Measurements from ENCODE around the gene TNFAIP6. TPM values are rescaled to one million over a fixed set of nuclear protein-coding genes. Genes with fewer than 3 reads are reported as not detected.

The TNFAIP6 gene
- total RNA-seq, 1 experiment from 2014 or later, result 0.28 TPM

DNA sequence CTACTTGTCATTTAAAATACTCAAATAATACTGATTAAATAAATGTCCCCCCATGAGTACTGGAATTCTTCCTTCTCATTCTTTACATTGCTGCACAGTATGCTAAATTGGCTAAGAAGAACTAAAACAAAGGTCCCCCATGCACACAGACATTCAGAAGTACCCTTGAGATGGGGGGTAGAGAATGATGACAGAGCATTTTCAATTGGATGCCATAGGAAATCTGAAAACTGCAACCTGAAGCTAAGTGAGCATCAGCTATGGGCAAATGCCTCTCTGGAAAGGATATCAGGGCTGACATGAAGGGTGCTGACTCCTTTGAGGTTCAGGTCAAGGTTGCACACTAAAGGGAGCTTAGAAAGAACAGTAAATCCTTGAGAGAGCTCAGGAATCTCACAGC, 10.1 kb upstream of the TNFAIP6 start:
- DNase-seq, result no peak
- no peaks in the 10 kb centered on the region for H3K27me3 ChIP-seq (ENCODE audit: control insufficient read depth, insufficient read depth, low read length)
- H3K36me3 ChIP-seq (replicated peaks; ENCODE audit: control insufficient read depth, insufficient read depth, low read length), result no peaks in the 10 kb centered on the region

DNA sequence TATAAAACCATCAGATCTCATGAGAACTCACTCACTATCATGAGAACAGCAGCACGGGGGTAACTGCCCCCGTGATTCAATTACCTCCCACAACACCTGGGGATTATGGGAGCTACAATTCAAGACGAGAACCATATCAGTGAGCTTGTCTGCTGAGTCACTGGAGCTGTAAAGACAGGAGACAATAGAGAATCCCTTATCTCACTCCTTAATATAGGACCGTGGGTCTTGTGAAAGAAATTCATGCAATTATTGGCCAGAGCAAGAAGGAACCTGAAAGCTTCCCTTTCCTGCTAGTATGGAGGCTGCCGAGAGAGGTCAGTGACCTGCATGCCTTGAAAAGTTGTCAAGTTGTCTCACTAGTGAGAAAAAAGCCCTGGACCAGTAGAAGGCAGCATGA, 9.5 kb upstream of the TNFAIP6 start:
- Histone ChIP-seq H3K4me3 (ENCODE audit: insufficient read depth, low read depth, low read length) (no peak overlapping the region), H3K36me3 (replicated peaks; ENCODE audit: control insufficient read depth, insufficient read depth, low read length) (no peaks in the 10 kb centered on the region)
- DNase-seq, result no peak

More for the DNA sequence above, 10.1 kb upstream of the TNFAIP6 start:
- H3K4me3 ChIP-seq (ENCODE audit: insufficient read depth, low read depth, low read length), result no peak overlapping the region

DNA sequence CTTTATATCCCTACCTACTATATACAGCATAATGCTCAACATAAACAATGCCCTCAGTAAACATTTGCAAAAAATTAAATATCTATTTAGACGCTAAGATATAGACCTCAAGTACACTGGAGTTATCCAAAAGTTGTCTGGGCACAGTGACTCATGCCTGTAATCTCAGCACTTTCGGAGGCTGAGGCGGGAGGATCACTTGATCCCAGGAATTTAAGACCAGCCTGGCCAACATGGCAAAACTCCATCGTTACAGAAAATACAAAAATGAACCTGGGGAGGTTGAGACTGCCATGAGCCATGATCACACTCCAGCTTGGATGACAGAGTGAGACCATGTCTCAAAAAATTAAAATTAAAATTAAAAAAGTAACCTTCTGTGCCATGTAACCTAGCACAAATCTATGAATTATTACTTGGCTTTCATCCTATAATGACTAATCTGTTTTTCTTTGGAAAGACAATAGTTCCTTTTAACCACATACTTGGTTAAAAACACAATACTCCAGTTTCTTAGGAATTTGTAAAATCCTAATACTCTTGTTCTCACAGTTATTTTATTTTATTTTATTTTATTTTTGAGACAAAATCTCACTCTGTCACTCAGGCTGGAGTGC, 6.7 kb upstream of the TNFAIP6 start:
- DNase-seq, result no peak
- H3K36me3 ChIP-seq (replicated peaks; ENCODE audit: control insufficient read depth, insufficient read depth, low read length), result no peaks in the 10 kb centered on the region
- H3K4me3 ChIP-seq (ENCODE audit: insufficient read depth, low read depth, low read length), result no peak overlapping the region
- no peaks in the 10 kb centered on the region for H3K27me3 ChIP-seq (ENCODE audit: control insufficient read depth, insufficient read depth, low read length)

More for the DNA sequence above, 9.5 kb upstream of the TNFAIP6 start:
- no peaks in the 10 kb centered on the region for H3K27me3 ChIP-seq (ENCODE audit: control insufficient read depth, insufficient read depth, low read length)

DNA sequence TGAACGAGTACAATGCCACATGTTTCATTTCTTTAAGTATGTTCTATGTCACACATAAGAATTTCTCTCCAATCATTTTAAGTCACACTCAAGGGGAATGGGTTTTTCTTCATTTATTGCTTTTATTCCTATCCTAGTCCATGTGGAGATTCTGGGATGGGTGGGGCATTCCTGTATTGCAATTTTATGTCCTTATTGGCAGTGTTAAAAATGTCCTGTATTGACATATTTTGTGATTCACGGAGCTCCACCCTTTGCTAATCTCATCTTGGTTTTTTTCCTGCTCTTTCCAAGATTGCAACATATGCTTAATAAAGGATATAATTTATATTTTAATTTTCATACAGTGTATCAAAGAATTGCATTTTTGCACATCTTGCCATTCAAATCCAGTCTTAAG, 3.4 kb upstream of the TNFAIP6 start:
- Histone ChIP-seq H3K4me3 (ENCODE audit: insufficient read depth, low read depth, low read length) (no peak overlapping the region), H3K36me3 (replicated peaks; ENCODE audit: control insufficient read depth, insufficient read depth, low read length) (no peaks in the 10 kb centered on the region), H3K27me3 (ENCODE audit: control insufficient read depth, insufficient read depth, low read length) (no peaks in the 10 kb centered on the region)
- no peak for DNase-seq

DNA sequence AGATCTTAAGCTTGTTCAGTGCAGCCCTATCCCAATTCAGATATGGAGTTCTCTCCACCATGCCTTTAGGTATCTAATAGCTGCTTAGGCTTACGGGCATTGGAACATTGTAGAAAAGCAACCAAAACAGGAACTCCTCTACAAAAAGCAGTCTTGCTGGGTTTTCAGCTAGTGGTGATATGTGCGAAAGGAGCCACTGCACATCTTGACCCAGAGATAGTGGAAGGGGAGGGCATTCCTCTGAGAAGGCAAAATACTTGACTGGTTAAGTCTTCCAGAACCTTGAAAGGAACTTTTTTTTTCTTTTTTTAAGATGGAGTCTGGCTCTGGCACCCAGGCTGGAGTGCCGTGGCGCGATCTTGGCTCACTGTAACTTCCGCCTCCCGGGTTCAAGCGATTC, 2.6 kb upstream of the TNFAIP6 start:
- no peaks in the 10 kb centered on the region for H3K36me3 ChIP-seq (replicated peaks; ENCODE audit: control insufficient read depth, insufficient read depth, low read length)
- no peak overlapping the region for H3K4me3 ChIP-seq (ENCODE audit: insufficient read depth, low read depth, low read length)
- DNase-seq, result no peak
- no peaks in the 10 kb centered on the region for H3K27me3 ChIP-seq (ENCODE audit: control insufficient read depth, insufficient read depth, low read length)

DNA sequence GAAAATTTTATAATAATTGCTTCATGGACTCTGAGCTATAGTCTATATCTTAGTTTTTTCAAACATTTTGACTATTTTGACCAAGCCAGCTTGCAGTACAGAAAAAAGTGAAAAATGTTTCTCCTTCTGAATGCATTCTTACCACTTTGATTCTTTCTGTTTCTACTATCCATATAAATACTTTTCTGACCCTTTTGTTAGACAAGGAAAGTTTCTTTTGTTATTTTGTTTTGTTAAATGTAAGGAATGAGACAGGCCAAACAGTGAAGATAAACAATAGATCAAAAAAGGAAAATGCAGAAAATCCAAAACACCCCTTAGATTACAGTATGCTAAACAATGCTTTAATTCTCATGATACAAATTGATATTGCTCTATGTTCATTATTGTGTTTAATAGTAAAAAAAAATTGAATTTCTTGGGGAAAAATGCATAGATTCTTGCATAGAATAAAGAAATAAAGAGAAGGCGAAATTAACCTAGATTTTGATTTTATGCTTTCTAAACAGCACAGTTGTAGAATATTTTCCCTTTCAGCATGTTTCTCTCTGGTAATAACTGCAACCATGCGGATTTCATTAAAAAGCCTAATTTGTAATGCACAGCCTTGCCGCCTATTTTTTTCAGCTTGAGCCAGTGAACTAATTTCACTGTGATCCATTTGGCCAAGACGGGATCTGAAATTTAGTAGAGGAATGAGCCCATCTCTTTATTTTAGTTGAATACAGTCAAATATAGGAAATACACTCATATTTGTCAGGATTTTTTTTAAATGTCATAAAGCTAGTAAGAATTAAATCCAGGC, 976 bp downstream of the TNFAIP6 start:
- no peak overlapping the region for H3K4me3 ChIP-seq (ENCODE audit: insufficient read depth, low read depth, low read length)

DNA sequence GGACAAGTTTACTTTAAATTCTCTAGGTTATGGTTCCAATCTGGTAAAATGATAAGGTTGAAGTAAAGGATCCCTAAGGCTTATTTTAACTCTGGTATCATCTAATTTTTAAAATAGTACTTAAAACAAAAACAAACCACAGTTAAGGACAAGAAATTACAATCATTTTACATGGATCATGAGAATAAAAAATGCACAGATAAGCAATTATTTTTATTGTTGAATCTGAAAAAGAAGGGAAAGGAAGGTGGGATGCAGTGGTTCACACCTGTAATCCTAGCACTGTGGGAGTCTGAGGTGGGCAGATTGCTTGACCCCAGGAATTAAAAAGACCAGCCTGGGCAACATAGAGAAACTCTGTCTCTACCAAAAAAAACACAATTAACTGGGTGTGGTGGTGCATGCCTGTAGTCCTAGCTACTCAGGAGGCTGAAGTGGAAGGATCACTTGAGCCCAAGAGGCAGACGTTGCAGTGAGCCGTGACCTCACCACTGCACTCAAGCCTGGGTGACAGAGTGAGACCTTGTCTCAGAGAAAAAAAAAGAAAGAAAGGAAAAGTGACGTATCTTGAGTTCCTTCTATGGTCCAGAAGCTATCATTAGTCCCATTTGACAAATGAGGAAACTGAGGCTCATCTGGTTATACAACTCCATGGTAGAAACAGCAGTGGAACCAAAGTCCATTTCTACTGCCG, 2.5 kb downstream of the TNFAIP6 start:
- H3K36me3 ChIP-seq (replicated peaks; ENCODE audit: control insufficient read depth, insufficient read depth, low read length), result no peaks in the 10 kb centered on the region
- H3K27me3 ChIP-seq (ENCODE audit: control insufficient read depth, insufficient read depth, low read length), result no peaks in the 10 kb centered on the region
- DNase-seq, result no peak

More for the DNA sequence above, 976 bp downstream of the TNFAIP6 start:
- no peak for DNase-seq
- H3K36me3 ChIP-seq (replicated peaks; ENCODE audit: control insufficient read depth, insufficient read depth, low read length), result no peaks in the 10 kb centered on the region
- H3K27me3 ChIP-seq (ENCODE audit: control insufficient read depth, insufficient read depth, low read length), result no peaks in the 10 kb centered on the region

DNA sequence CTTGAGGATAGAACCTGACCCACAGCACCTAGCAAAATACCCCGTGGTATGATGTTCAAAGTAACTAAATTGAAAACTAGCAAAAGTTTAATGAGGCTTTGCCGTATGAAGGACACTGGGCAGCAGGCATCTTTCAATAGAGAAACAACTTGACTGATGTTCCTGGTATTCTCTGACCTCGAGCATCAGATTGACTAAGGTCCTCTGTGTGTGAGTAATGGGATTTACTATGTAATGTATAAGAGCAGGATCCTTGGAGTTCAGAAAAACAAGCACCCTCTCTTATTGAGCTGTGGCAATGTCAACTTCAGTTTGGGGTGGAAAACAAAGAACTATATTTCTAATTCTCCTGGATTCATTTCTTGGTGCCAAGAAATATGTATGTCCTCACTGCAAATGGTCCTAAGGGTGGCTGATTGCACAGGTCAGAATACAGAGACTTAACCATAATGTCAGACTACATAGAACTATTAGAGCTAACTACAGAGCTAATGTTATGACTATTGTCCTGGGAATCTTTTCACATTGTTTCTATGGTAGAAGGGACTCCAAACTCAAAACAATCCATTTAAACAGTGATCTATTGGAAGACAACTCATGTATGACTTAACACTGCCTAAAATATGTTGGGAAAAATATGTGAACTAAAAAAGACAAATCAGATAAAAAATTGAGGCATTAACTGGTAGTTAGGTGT, 4.4 kb downstream of the TNFAIP6 start:
- no peaks in the 10 kb centered on the region for H3K27me3 ChIP-seq (ENCODE audit: control insufficient read depth, insufficient read depth, low read length)
- DNase-seq, result no peak
- no peaks in the 10 kb centered on the region for H3K36me3 ChIP-seq (replicated peaks; ENCODE audit: control insufficient read depth, insufficient read depth, low read length)
- H3K4me3 ChIP-seq (ENCODE audit: insufficient read depth, low read depth, low read length), result no peak overlapping the region

More for the DNA sequence above, 2.5 kb downstream of the TNFAIP6 start:
- no peak overlapping the region for H3K4me3 ChIP-seq (ENCODE audit: insufficient read depth, low read depth, low read length)

DNA sequence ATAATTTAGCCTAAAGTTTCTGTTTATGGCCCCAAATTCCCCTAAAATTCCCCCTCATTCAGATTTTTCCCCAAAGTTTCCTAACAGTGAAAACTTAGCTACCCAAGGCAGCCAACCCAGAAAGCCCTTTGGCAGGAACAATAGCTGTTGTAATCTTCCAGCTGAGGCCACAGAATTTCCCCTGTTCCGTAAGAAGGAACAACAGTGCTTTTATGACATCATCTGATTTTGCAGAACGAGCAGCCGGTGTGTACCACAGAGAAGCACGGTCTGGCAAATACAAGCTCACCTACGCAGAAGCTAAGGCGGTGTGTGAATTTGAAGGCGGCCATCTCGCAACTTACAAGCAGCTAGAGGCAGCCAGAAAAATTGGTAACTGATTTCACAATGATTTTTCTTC, 6.3 kb downstream of the TNFAIP6 start:
- no peaks in the 10 kb centered on the region for H3K27me3 ChIP-seq (ENCODE audit: control insufficient read depth, insufficient read depth, low read length)
- no peak overlapping the region for H3K4me3 ChIP-seq (ENCODE audit: insufficient read depth, low read depth, low read length)
- H3K36me3 ChIP-seq (replicated peaks; ENCODE audit: control insufficient read depth, insufficient read depth, low read length), result no peaks in the 10 kb centered on the region
- no peak for DNase-seq

DNA sequence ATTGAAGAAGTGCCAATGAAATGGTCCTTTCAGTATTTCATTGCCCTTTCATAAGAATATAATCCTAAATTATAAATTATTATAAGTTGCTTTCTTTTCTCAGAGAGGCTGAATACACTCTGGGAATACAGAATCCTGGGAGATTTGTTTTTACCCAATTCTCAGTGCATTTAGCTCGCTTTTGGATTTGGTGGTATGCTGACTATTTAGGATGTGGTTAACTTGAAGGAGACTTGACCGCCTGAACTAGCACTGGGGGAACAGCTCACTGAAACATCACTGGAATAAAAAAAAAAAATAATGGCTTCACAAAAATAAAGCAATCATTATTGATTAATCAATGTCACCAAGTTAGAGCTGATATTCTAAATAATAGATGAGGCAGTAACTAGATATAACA, 10.2 kb downstream of the TNFAIP6 start:
- H3K36me3 ChIP-seq (replicated peaks; ENCODE audit: control insufficient read depth, insufficient read depth, low read length), result no peaks in the 10 kb centered on the region
- DNase-seq, result no peak
- H3K4me3 ChIP-seq (ENCODE audit: insufficient read depth, low read depth, low read length), result no peak overlapping the region
- no peaks in the 10 kb centered on the region for H3K27me3 ChIP-seq (ENCODE audit: control insufficient read depth, insufficient read depth, low read length)

DNA sequence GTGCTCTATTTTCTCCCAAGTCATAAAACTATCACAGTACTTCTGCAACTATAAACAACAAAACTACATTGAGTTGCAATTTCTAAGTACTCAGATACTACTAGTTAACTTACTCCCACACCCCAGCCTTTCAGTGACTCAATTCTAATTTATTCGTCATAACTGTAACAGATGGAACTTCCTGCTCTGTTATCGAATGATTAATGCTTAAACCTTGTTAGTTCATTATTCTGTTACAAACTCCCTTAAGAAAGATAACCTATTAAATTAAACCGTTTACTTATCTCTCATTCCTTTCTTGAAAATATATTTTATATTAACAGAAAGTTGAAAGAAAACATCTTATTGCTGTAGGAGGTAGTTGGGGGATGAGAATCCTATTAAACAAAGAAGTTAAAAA, 17.0 kb downstream of the TNFAIP6 start:
- no peaks in the 10 kb centered on the region for H3K36me3 ChIP-seq (replicated peaks; ENCODE audit: control insufficient read depth, insufficient read depth, low read length)
- no peak overlapping the region for H3K4me3 ChIP-seq (ENCODE audit: insufficient read depth, low read depth, low read length)
- no peaks in the 10 kb centered on the region for H3K27me3 ChIP-seq (ENCODE audit: control insufficient read depth, insufficient read depth, low read length)
- no peak for DNase-seq

DNA sequence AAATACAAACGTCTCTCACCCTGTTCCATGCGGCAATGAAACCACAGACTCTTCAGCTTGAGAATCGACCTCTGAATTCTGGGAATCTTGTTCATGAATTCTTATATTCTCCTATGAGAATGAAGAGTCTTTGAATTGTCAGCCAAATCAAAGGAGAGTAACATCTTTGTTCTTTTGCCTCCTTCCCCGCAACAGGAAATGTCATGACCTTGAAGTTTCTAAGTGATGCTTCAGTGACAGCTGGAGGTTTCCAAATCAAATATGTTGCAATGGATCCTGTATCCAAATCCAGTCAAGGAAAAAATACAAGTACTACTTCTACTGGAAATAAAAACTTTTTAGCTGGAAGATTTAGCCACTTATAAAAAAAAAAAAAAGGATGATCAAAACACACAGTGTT, 21.8 kb downstream of the TNFAIP6 start:
- H3K4me3 ChIP-seq (ENCODE audit: insufficient read depth, low read depth, low read length), result no peak overlapping the region
- no peaks in the 10 kb centered on the region for H3K27me3 ChIP-seq (ENCODE audit: control insufficient read depth, insufficient read depth, low read length)
- H3K36me3 ChIP-seq (replicated peaks; ENCODE audit: control insufficient read depth, insufficient read depth, low read length), result no peaks in the 10 kb centered on the region
- no peak for DNase-seq

DNA sequence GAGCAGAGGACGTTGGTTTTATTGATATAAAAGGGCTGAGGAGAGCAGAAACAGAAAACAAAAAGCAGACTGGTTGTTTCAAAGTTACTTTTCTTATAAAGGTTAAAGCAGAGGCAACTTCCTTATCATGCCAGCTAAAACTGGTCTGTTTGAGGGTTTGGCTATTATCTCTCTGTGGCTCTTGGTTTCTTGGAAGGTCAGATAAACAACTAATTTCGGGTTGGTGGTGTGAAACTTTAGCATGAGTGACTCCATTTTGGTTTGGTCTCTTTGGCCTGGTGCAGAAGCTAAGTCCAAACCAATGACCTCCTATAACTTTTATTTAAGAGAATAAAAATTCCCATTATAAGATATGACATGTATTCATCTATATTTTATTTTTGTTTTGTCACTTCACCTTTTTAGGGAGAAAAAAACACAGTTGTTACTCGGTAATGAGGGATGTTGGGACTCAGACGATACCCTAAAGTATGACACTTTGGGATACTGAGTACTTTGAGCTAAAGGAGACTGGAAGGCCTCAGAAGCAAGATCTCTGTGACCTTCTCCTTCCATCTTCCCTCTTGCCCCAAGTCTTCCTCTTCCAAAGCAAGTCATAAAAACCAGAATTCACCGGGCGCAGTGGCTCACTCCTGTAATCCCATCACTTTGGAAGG, 23.3 kb downstream of the TNFAIP6 start:
- no peaks in the 10 kb centered on the region for H3K36me3 ChIP-seq (replicated peaks; ENCODE audit: control insufficient read depth, insufficient read depth, low read length)
- H3K27me3 ChIP-seq (ENCODE audit: control insufficient read depth, insufficient read depth, low read length), result no peaks in the 10 kb centered on the region
- no peak for DNase-seq
- H3K4me3 ChIP-seq (ENCODE audit: insufficient read depth, low read depth, low read length), result no peak overlapping the region

DNA sequence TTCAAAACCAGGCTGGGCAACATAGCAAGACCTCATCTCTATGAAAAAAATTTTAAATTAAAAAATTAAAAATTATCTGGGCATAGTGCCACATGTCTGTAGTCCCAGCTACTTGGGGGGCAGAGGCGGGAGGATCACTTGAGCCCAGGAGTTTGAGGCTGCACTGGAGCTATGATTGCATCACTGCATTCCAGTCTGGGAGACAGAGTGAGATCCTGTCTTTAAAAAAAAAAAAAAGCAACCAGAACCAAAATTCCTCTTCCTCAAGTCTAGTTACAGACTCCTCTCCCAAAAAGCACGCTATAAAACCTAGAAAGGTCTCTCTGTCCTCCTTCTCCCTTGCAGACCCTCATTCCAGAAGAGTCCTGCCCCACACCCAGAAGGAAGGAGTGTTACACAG, 23.9 kb downstream of the TNFAIP6 start:
- H3K36me3 ChIP-seq (replicated peaks; ENCODE audit: control insufficient read depth, insufficient read depth, low read length), result no peaks in the 10 kb centered on the region
- H3K4me3 ChIP-seq (ENCODE audit: insufficient read depth, low read depth, low read length), result no peak overlapping the region
- no peaks in the 10 kb centered on the region for H3K27me3 ChIP-seq (ENCODE audit: control insufficient read depth, insufficient read depth, low read length)
- no peak for DNase-seq
